Skeletal muscle satellite cell (primary cell): Measurements from ENCODE around the gene APOBR. TPM values are rescaled to one million over a fixed set of nuclear protein-coding genes. Genes with fewer than 3 reads are reported as not detected.
"Not testable (repeated sequence)": the region's sequence is repeated elsewhere in the genome, so short reads cannot be mapped to it uniquely, and the experiment has no call there.

Experiments used
- H3K27me3 ChIP-seq: 2 replicates; pipeline ENCODE4 v1.7.0; 2013; ENCODE audit warnings: low read length; ENCODE audit not compliant: control insufficient read depth, insufficient read depth
- H3K36me3 ChIP-seq: 2 replicates; pipeline ENCODE4 v1.7.0; 2013; ENCODE audit warnings: mild to moderate bottlenecking, control low read depth, low read length; ENCODE audit not compliant: insufficient read depth
- H3K4me1 ChIP-seq: 2 replicates; pipeline ENCODE4 v1.7.0; 2013; ENCODE audit warnings: low read length; ENCODE audit not compliant: control insufficient read depth, insufficient read depth
- H3K4me2 ChIP-seq: 2 replicates; pipeline ENCODE4 v1.7.0; 2013; ENCODE audit warnings: mild to moderate bottlenecking, low read length
- H3K4me3 ChIP-seq: 2 replicates; pipeline ENCODE4 v1.7.0; 2013; ENCODE audit warnings: low read length
- H3K9ac ChIP-seq: 2 replicates; pipeline ENCODE4 v1.7.0; 2013; ENCODE audit warnings: mild to moderate bottlenecking, low read depth, low read length, moderate library complexity
- H3K9me3 ChIP-seq: replicated peaks from 2 replicates; pipeline ENCODE4 v1.7.0; 2013; ENCODE audit warnings: mild to moderate bottlenecking, control low read depth, low read length
- total RNA-seq: library from RNA; depleted of rRNA; stranded (reverse); fragments of >200 nt; gene quantifications from 2 replicates; pipeline ENCODE4 v1.2.3, GENCODE V29; 2012; rRNA removed

APOBR gene
- total RNA-seq: under 0.01 TPM in 1 of 2 replicates, not detected in the other

- H3K4me2 ChIP-seq: no peak within 1 kb of the TSS
- H3K27me3 ChIP-seq: peaks cover 15% of the 10 kb centered on the region
- no peaks in the 10 kb centered on the region for H3K4me1 ChIP-seq
- no peak within 1 kb of the TSS for H3K4me3 ChIP-seq
- no peak within 1 kb of the TSS for H3K9ac ChIP-seq
- no peaks in the 10 kb centered on the region for H3K36me3 ChIP-seq
- H3K9me3 ChIP-seq: no peaks in the 10 kb centered on the region
Observed at GRCh38 chr16:28494121-28494851, at the start of gene APOBR. Gene APOBR (plus strand): TSS chr16:28494643. CDS start chr16:28494682, 39 bp downstream.

GRCh38 chr16:28446388-28446787 lies 48.1 kb upstream of the APOBR start:
- H3K4me2 ChIP-seq, H3K4me1 ChIP-seq, H3K36me3 ChIP-seq, H3K4me3 ChIP-seq, H3K9me3 ChIP-seq, H3K27me3 ChIP-seq, H3K9ac ChIP-seq: not testable (repeated sequence)

- not testable (repeated sequence) for H3K9ac ChIP-seq, H3K4me1 ChIP-seq, H3K27me3 ChIP-seq, H3K4me3 ChIP-seq, H3K4me2 ChIP-seq, H3K9me3 ChIP-seq, H3K36me3 ChIP-seq
Observed at GRCh38 chr16:28447081-28447480, 47.4 kb upstream of the APOBR start.

- no peaks in the 10 kb centered on the region for H3K4me1 ChIP-seq
- no peaks in the 10 kb centered on the region for H3K9me3 ChIP-seq
- no peaks in the 10 kb centered on the region for H3K27me3 ChIP-seq
- no peak overlapping the region for H3K9ac ChIP-seq
- no peak overlapping the region for H3K4me3 ChIP-seq
- H3K36me3 ChIP-seq: peaks cover 3% of the 10 kb centered on the region
- no peak overlapping the region for H3K4me2 ChIP-seq
Observed at GRCh38 chr16:28473714-28474265, 20.7 kb upstream of the APOBR start.

- H3K4me1 ChIP-seq: no peaks in the 10 kb centered on the region
- H3K9ac ChIP-seq: no peak overlapping the region
- no peaks in the 10 kb centered on the region for H3K9me3 ChIP-seq
- no peak overlapping the region for H3K4me2 ChIP-seq
- H3K36me3 ChIP-seq: peaks cover 3% of the 10 kb centered on the region
- no peak overlapping the region for H3K4me3 ChIP-seq
- H3K27me3 ChIP-seq: no peaks in the 10 kb centered on the region
Observed at GRCh38 chr16:28475221-28475620, 19.2 kb upstream of the APOBR start.

GRCh38 chr16:28477311-28477920 lies 17.0 kb upstream of the APOBR start:
- H3K36me3 ChIP-seq: peaks cover 8% of the 10 kb centered on the region

GRCh38 chr16:28478506-28479180 lies 15.8 kb upstream of the APOBR start:
- Histone ChIP-seq H3K4me2 (no peak overlapping the region), H3K36me3 (peaks cover 10% of the 10 kb centered on the region), H3K9ac (no peak overlapping the region), H3K4me3 (no peak overlapping the region), H3K27me3 (no peaks in the 10 kb centered on the region), H3K4me1 (no peaks in the 10 kb centered on the region), H3K9me3 (no peaks in the 10 kb centered on the region)

More at GRCh38 chr16:28477311-28477920, 17.0 kb upstream of the APOBR start:
- H3K4me2 ChIP-seq: no peak overlapping the region
- H3K27me3 ChIP-seq: no peaks in the 10 kb centered on the region
- no peaks in the 10 kb centered on the region for H3K4me1 ChIP-seq
- no peaks in the 10 kb centered on the region for H3K9me3 ChIP-seq
- no peak overlapping the region for H3K9ac ChIP-seq
- no peak overlapping the region for H3K4me3 ChIP-seq

- Histone ChIP-seq H3K9me3 (no peaks in the 10 kb centered on the region), H3K4me2 (no peak overlapping the region), H3K9ac (no peak overlapping the region), H3K4me3 (no peak overlapping the region), H3K27me3 (no peaks in the 10 kb centered on the region), H3K4me1 (no peaks in the 10 kb centered on the region), H3K36me3 (peaks cover 14% of the 10 kb centered on the region)
Observed at GRCh38 chr16:28482026-28482425, 12.4 kb upstream of the APOBR start.

- not testable (repeated sequence) for H3K27me3 ChIP-seq, H3K4me3 ChIP-seq, H3K9ac ChIP-seq, H3K4me2 ChIP-seq, H3K4me1 ChIP-seq, H3K9me3 ChIP-seq
- peaks cover 12% of the 10 kb centered on the region for H3K36me3 ChIP-seq
Observed at GRCh38 chr16:28483361-28483760, 11.1 kb upstream of the APOBR start.

- no peak overlapping the region for H3K4me2 ChIP-seq
- peaks cover 16% of the 10 kb centered on the region for H3K36me3 ChIP-seq
- no peaks in the 10 kb centered on the region for H3K4me1 ChIP-seq
- no peak overlapping the region for H3K4me3 ChIP-seq
- H3K27me3 ChIP-seq: no peaks in the 10 kb centered on the region
- H3K9me3 ChIP-seq: no peaks in the 10 kb centered on the region
- H3K9ac ChIP-seq: no peak overlapping the region
Observed at GRCh38 chr16:28486266-28486665, 8.2 kb upstream of the APOBR start.

GRCh38 chr16:28491230-28491969 lies 3.0 kb upstream of the APOBR start:
- Histone ChIP-seq H3K36me3 (peaks cover 7% of the 10 kb centered on the region), H3K4me1 (no peaks in the 10 kb centered on the region), H3K27me3 (no peaks in the 10 kb centered on the region), H3K4me3 (peak overlapping the region; percentile 75), H3K4me2 (peak overlapping the region; percentile 82), H3K9ac (peak overlapping the region; percentile 93), H3K9me3 (no peaks in the 10 kb centered on the region)
